Measurements from ENCODE around the gene KIRREL3. TPM values are rescaled to one million over a fixed set of nuclear protein-coding genes. Genes with fewer than 3 reads are reported as not detected.

The KIRREL3 gene
- total RNA-seq, 2 experiments from 2014 or later: not detected

- intact Hi-C loops (cut with DNase I, micrococcal nuclease): loop anchor here (2.0 to 10.0 kb wide), 3 partner anchors 549 to 1068 kb away; no protein-coding TSS in a partner anchor
These were observed 10.4 kb downstream of the KIRREL3 start for GRCh38 chr11:126989942-126990715.

GRCh38 chr11:126988655-126989054 lies 11.9 kb downstream of the KIRREL3 start:
- no peak overlapping the region for H3K4me3 ChIP-seq (ENCODE audit: low read length)
- POLR2A ChIA-PET: no interaction called here
- Mint-ChIP-seq H3K27me3 (peaks cover 52% of the 10 kb centered on the region), H3K9me3 (no peaks in the 10 kb centered on the region), H3K4me3 (no peak overlapping the region), H3K27ac (no peak overlapping the region), H3K36me3 (ENCODE audit: low read depth) (no peaks in the 10 kb centered on the region), H3K4me1 (ENCODE audit: low read depth) (no peaks in the 10 kb centered on the region)
- peaks cover 3% of the 10 kb centered on the region for H3K4me1 ChIP-seq (ENCODE audit: insufficient read depth, low read length)
- no peak for ATAC-seq (ENCODE audit: poor library complexity)
- peaks cover 0 to 7% of the 10 kb centered on the region in 2 experiments for H3K9me3 ChIP-seq (ENCODE audit: control insufficient read depth in 1 of 2, insufficient read depth in 1 of 2, low read length in 2 of 2)
- intact Hi-C loops (cut with DNase I, micrococcal nuclease): no loop called here
- CTCF ChIA-PET: no interaction called here
- H3K36me3 ChIP-seq (ENCODE audit: insufficient read depth, low read length): no peaks in the 10 kb centered on the region
- H3K27ac ChIP-seq (ENCODE audit: low read depth in 1 of 2, low read length in 2 of 2): no peak overlapping the region
- DNase-seq: no peak
- no peak for TF ChIP-seq CTCF (IDR thresholded peaks at IDR 0.05)
- peaks cover 0 to 13% of the 10 kb centered on the region in 2 experiments for H3K27me3 ChIP-seq (ENCODE audit: control insufficient read depth in 1 of 2, insufficient read depth in 2 of 2, low read length in 2 of 2)

More at GRCh38 chr11:126989942-126990715, 10.4 kb downstream of the KIRREL3 start:
- Mint-ChIP-seq H3K9me3 (no peaks in the 10 kb centered on the region), H3K27me3 (peaks cover 44% of the 10 kb centered on the region), H3K4me1 (ENCODE audit: low read depth) (no peaks in the 10 kb centered on the region), H3K36me3 (ENCODE audit: low read depth) (no peaks in the 10 kb centered on the region), H3K27ac (no peak overlapping the region), H3K4me3 (no peak overlapping the region)
- peaks cover 3% of the 10 kb centered on the region for H3K4me1 ChIP-seq (ENCODE audit: insufficient read depth, low read length)
- DNase-seq (peak; percentile 3 to 61 (median 28)), ATAC-seq (ENCODE audit: poor library complexity) (no peak)
- H3K36me3 ChIP-seq (ENCODE audit: insufficient read depth, low read length): no peaks in the 10 kb centered on the region
- ChIA-PET CTCF (no interaction called here), POLR2A (no interaction called here)
- H3K27ac ChIP-seq (ENCODE audit: low read depth in 1 of 2, low read length in 2 of 2): no peak overlapping the region
- TF ChIP-seq CTCF (IDR thresholded peaks at IDR 0.05): peak; percentile 58
- peaks cover 0 to 7% of the 10 kb centered on the region in 2 experiments for H3K9me3 ChIP-seq (ENCODE audit: control insufficient read depth in 1 of 2, insufficient read depth in 1 of 2, low read length in 2 of 2)
- H3K27me3 ChIP-seq (ENCODE audit: control insufficient read depth in 1 of 2, insufficient read depth in 2 of 2, low read length in 2 of 2): peaks cover 0 to 13% of the 10 kb centered on the region in 2 experiments
- no peak overlapping the region for H3K4me3 ChIP-seq (ENCODE audit: low read length)

- no peak for TF ChIP-seq CTCF (IDR thresholded peaks at IDR 0.05)
- intact Hi-C loops (cut with DNase I, micrococcal nuclease): no loop called here
- Histone ChIP-seq H3K4me3 (ENCODE audit: low read length) (no peak overlapping the region), H3K36me3 (ENCODE audit: insufficient read depth, low read length) (no peaks in the 10 kb centered on the region), H3K4me1 (ENCODE audit: insufficient read depth, low read length) (no peaks in the 10 kb centered on the region), H3K27ac (ENCODE audit: low read depth in 1 of 2, low read length in 2 of 2) (no peak overlapping the region), H3K27me3 (ENCODE audit: control insufficient read depth in 1 of 2, insufficient read depth in 2 of 2, low read length in 2 of 2) (peaks cover 0 to 5% of the 10 kb centered on the region in 2 experiments), H3K9me3 (ENCODE audit: control insufficient read depth in 1 of 2, insufficient read depth in 1 of 2, low read length in 2 of 2) (no peaks in the 10 kb centered on the region)
- Mint-ChIP-seq H3K4me3 (no peak overlapping the region), H3K27ac (no peak overlapping the region), H3K4me1 (ENCODE audit: low read depth) (no peaks in the 10 kb centered on the region), H3K27me3 (peaks cover 62% of the 10 kb centered on the region), H3K36me3 (ENCODE audit: low read depth) (no peaks in the 10 kb centered on the region), H3K9me3 (no peaks in the 10 kb centered on the region)
- ChIA-PET POLR2A (no interaction called here), CTCF (no interaction called here)
- DNase-seq (no peak), ATAC-seq (ENCODE audit: poor library complexity) (no peak)
These were observed 18.9 kb downstream of the KIRREL3 start for GRCh38 chr11:126981635-126982034.

All from CD4-positive, alpha-beta T cell (primary cell).